Measurements from ENCODE around the gene STAP2. TPM values are rescaled to one million over a fixed set of nuclear protein-coding genes. Genes with fewer than 3 reads are reported as not detected.
A peak's percentile ranks its signal among the peaks of the same experiment; 100 is the strongest.
"Not testable (repeated sequence)": the region's sequence is repeated elsewhere in the genome, so short reads cannot be mapped to it uniquely, and the experiment has no call there.

The STAP2 gene
- total RNA-seq, 3 donors from 2014 or later, result 91.4 to 330 (median 183) TPM

- H3K4me3 ChIP-seq, result no peak overlapping the region
- DNase-seq, result no peak
- ATAC-seq, result peak; percentile 3
- TF ChIP-seq CTCF (IDR thresholded peaks at IDR 0.05), result no peak
- intact Hi-C loops (cut with DNase I, micrococcal nuclease), result no loop called here
- H3K36me3 ChIP-seq (ENCODE audit: low read depth), result no peaks in the 10 kb centered on the region
- peaks cover 9% of the 10 kb centered on the region for H3K4me1 ChIP-seq (ENCODE audit: low read depth)
- no peaks in the 10 kb centered on the region for H3K9me3 ChIP-seq
These were observed 58.9 kb downstream of the STAP2 start for GRCh38 chr19:4279530-4280422.

GRCh38 chr19:4279267-4279529, 59.4 kb downstream of the STAP2 start:
- H3K4me1 ChIP-seq (ENCODE audit: low read depth), result peaks cover 9% of the 10 kb centered on the region
- H3K9me3 ChIP-seq, result no peaks in the 10 kb centered on the region
- ATAC-seq (no peak), DNase-seq (no peak)
- TF ChIP-seq CTCF (IDR thresholded peaks at IDR 0.05), result no peak
- intact Hi-C loops (cut with DNase I, micrococcal nuclease), result no loop called here
- H3K36me3 ChIP-seq (ENCODE audit: low read depth), result no peaks in the 10 kb centered on the region
- H3K4me3 ChIP-seq, result no peak overlapping the region

- intact Hi-C loops (cut with DNase I, micrococcal nuclease), result no loop called here
- DNase-seq (no peak), ATAC-seq (no peak)
- H3K9me3 ChIP-seq, result no peaks in the 10 kb centered on the region
- TF ChIP-seq CTCF (IDR thresholded peaks at IDR 0.05), result no peak
- H3K36me3 ChIP-seq (ENCODE audit: low read depth), result no peaks in the 10 kb centered on the region
- H3K4me1 ChIP-seq (ENCODE audit: low read depth), result peaks cover 9% of the 10 kb centered on the region
- no peak within 1 kb of the TSS for H3K4me3 ChIP-seq
These were observed 60.0 kb downstream of the STAP2 start, which contains the start of gene SHD for GRCh38 chr19:4278419-4279266. TSS of gene SHD (plus strand) at chr19:4279266. CDS start at chr19:4280064, 798 bp downstream.

- intact Hi-C loops (cut with DNase I, micrococcal nuclease), result no loop called here
- Histone ChIP-seq H3K36me3 (ENCODE audit: low read depth) (no peaks in the 10 kb centered on the region), H3K9me3 (no peaks in the 10 kb centered on the region), H3K4me1 (ENCODE audit: low read depth) (peaks cover 9% of the 10 kb centered on the region), H3K4me3 (no peak overlapping the region)
- no peak for ATAC-seq
- no peak for TF ChIP-seq CTCF (IDR thresholded peaks at IDR 0.05)
- DNase-seq, result no peak
These were observed 60.6 kb downstream of the STAP2 start for GRCh38 chr19:4278010-4278409.

GRCh38 chr19:4277191-4277696, 61.4 kb downstream of the STAP2 start:
- no peak for TF ChIP-seq CTCF (IDR thresholded peaks at IDR 0.05)
- peaks cover 9% of the 10 kb centered on the region for H3K4me1 ChIP-seq (ENCODE audit: low read depth)
- H3K9me3 ChIP-seq, result no peaks in the 10 kb centered on the region
- DNase-seq (no peak), ATAC-seq (no peak)
- no peak overlapping the region for H3K4me3 ChIP-seq
- no peaks in the 10 kb centered on the region for H3K36me3 ChIP-seq (ENCODE audit: low read depth)
- intact Hi-C loops (cut with DNase I, micrococcal nuclease), result no loop called here

GRCh38 chr19:4274321-4274686, 64.3 kb downstream of the STAP2 start:
- ATAC-seq; H3K4me3 ChIP-seq; intact Hi-C loops (cut with DNase I, micrococcal nuclease): not testable (repeated sequence)

More at GRCh38 chr19:4274321-4274686, 64.3 kb downstream of the STAP2 start:
- DNase-seq; H3K4me1 ChIP-seq (ENCODE audit: low read depth); H3K36me3 ChIP-seq (ENCODE audit: low read depth); H3K9me3 ChIP-seq: not testable (repeated sequence)

All from mucosa of descending colon (tissue), 3 donors.